Subcutaneous adipose tissue (tissue), 4 donors: ENCODE measurements around the gene LMF1. TPM values are rescaled to one million over a fixed set of nuclear protein-coding genes. Genes with fewer than 3 reads are reported as not detected.

Experiments used
- CTCF ChIP-seq: fragments of 450-650 bp; IDR thresholded peaks from one replicate; pipeline ENCODE4 v1.5.1; 2016; ENCODE audit warnings: low read depth, mild to moderate bottlenecking, control low read depth, antibody characterized with exemption, moderate library complexity
- total RNA-seq, 4 donors: library from RNA; depleted of rRNA; stranded (reverse); fragments of >200 nt; gene quantifications; one replicate each; pipeline ENCODE4 v1.1.0, GENCODE V29; 2016

The LMF1 gene
- total RNA-seq, 4 donors from 2014 or later = 16.0 to 30.3 (median 24.2) TPM

DNA sequence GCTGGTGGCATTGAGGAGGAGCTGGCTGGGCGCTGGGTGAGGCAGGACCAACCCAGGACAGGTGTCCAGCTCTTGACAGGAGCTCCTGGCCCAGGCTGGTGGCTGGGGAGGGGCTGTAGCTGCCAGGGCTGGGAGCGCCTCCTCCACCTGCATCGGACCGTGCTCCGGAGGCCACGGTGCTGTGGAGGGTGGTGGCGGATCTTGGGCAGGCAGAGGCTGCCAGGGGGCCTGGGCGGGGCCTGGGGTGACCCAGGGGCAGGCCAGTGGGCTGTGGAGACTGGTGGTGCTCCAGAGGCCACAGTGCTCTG, 42.8 kb upstream of the LMF1 start:
- TF ChIP-seq CTCF = no peak

DNA sequence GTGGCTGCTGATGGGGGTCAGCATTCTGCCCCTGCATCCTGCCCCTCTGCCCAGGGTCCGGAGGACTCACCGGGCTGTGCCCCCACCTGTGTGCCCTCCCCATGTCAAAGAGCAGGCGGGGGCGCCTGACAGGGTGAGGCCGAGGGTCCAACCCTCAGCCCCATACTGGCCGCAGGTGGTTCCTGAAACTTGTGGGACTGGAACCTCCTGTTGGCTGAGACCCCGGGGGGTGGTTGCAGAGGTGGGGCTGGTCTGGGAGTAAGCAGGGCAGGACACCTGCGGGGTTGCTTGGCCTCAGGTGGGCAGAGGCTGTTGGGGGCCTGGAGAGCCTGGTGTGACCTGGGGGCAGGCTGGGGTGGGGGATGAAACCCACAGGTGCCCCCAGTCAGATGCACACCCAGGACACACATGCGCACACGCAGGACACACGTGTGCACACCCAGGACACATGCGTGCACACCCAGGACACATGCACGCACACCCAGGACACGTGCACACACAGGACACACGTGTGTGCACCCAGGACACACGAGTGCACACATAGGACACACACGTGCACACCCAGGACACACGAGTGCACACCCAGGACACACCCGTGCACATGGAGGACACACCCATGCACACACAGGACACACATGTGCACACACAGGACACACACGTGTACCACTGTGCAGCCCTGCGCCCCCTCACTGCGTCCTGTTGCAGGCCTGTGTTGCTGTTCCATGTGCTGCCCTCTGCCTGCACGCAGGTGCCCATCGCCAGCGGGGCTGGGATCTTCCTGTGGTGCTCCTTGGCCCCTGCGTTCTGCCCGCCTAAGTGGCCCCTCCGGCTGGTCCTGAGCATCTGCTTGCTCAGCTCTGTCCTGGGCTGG, 42.2 kb upstream of the LMF1 start:
- no peak for TF ChIP-seq CTCF

GRCh38 chr16:1012135-1012534, 41.4 kb upstream of the LMF1 start:
- no peak for TF ChIP-seq CTCF

DNA sequence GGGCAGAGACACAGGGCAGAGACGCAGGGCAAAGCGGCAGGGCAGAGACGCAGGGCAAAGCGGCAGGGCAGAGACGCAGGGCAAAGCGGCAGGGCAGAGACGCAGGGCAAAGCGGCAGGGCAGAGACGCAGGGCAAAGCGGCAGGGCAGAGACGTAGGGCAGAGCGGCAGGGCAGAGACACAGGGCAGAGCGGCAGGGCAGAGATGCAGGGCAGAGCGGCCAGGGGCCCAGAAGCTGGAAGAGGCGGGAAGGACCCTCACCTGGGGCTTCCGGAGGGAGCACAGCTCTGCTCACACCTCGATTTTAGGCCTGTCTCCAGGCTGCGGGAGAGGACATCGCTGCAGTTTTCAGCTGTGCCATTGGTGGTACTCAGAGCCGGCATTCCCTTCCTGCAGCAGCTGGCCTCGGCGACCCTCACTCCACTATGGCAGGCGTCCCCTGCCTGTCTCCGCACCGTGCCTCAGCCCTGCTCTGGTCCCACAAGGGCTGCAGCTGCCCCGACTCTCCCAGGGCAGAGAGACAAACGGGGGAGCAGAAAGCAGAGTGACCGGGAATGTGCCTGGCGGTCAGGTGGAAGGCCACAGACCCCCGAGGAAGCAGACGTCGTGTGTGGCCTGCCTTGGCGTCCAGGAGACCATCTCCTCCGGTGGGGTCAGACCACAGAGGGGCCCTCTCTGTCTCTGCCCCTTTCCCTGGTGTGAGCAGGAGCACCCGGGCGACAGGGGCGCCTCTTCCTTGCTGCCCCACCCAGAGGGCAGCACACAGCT, 40.7 kb upstream of the LMF1 start:
- TF ChIP-seq CTCF = no peak

DNA sequence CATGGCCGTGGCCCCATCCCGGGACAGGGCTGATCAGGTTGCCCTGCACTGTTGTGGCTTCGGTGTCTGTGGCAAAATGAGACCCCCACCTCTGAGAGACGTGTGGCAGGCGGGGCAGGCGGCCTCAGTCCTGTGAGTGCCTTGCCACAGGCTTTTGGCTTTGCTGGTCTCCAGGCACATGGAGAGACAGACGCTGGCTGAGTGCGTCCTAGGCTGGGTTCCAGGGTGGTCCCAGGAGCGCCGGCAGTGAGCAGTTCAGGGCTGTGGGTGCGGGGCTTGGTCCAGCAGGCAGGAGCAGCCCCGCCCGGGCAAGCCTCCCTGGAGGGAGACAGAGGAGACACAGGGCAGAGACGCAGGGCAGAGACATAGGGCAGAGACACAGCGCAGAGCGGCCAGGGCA, 40.0 kb upstream of the LMF1 start:
- TF ChIP-seq CTCF = no peak

- TF ChIP-seq CTCF = no peak
Observed at GRCh38 chr16:1010251-1010650, 39.5 kb upstream of the LMF1 start.

DNA sequence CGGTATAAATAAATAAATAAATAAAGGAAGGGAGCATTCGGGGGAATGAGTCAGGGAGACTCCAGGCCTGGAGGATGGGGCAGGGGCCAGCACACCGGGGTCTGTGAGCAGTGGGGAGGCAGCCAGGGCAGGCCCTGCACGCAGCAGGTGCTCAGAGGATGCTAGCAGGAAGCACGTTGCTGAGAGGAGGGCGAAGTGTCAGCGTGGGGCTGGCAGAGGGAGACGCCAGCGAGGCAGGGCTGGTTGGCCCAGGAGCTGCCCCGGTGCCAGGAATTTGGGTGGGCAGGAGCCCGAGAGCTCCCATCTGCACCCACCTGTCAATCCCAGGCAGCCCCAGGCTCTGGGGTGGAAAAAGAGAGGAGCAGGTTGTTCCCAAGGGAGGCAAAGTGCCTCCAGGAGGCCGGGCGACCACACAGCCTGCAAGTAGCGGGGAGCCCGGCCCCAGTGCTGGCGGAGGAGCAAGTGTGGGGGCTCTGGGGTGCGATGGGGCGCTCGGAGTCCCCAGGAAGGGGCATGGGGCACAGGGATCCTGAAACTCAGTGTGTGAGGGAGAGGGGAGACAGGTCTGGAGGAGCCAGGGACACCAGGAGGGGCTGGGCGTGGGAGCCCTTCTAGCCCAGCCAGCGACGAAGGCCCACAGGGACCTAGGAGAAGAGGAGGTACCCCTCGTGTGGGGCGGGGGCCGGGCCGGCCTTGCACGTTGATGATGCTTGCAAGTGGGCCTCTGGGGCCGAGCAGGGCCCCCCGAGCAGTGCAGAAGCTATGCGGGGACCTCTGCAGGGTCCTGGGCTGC, 38.8 kb upstream of the LMF1 start:
- TF ChIP-seq CTCF = no peak
